Endodermal cell (in vitro differentiated cells): ENCODE data around the gene ZNF280C. TPM values are rescaled to one million over a fixed set of nuclear protein-coding genes. Genes with fewer than 3 reads are reported as not detected.

Experiments used
- DNase-seq: peaks from one replicate; pipeline ENCODE4 v3.0.0-alpha.2; 2017
- H3K27ac ChIP-seq: 2 replicates; pipeline ENCODE4 v1.5.1; 2013; ENCODE audit warnings: mild to moderate bottlenecking, low read depth, low read length, moderate library complexity
- H3K27me3 ChIP-seq: 2 replicates; pipeline ENCODE4 v1.6.1; 2013; ENCODE audit warnings: mild to moderate bottlenecking, low read length, moderate library complexity; ENCODE audit not compliant: insufficient read depth, control insufficient read depth, poor library complexity, severe bottlenecking
- H3K36me3 ChIP-seq: 2 replicates; pipeline ENCODE4 v1.7.0; 2013; ENCODE audit warnings: mild to moderate bottlenecking, low read length, moderate library complexity; ENCODE audit not compliant: control insufficient read depth, insufficient read depth
- H3K4me1 ChIP-seq: one replicate; pipeline ENCODE4 v1.7.0; 2013; ENCODE audit warnings: low read length; ENCODE audit not compliant: control insufficient read depth, insufficient read depth
- H3K4me3 ChIP-seq: 2 replicates; pipeline ENCODE4 v1.5.1; 2013; ENCODE audit warnings: mild to moderate bottlenecking, low read length, moderate library complexity
- H3K9ac ChIP-seq: 2 replicates; pipeline ENCODE4 v1.6.1; 2013; ENCODE audit warnings: mild to moderate bottlenecking, low read length, moderate library complexity; ENCODE audit not compliant: poor library complexity, severe bottlenecking; ENCODE audit errors: extremely low read depth
- H3K9me3 ChIP-seq: 2 replicates; pipeline ENCODE4 v1.6.1; 2013; ENCODE audit warnings: mild to moderate bottlenecking, low read length, moderate library complexity; ENCODE audit not compliant: control insufficient read depth
- H3K27ac Mint-ChIP-seq: 2 replicates; pipeline ENCODE4 v1.8.0; 2020; ENCODE audit warnings: mixed read lengths
- H3K27me3 Mint-ChIP-seq: 2 replicates; pipeline ENCODE4 v1.8.0; 2021; ENCODE audit warnings: mild to moderate bottlenecking, mixed read lengths; ENCODE audit not compliant: insufficient read depth
- H3K36me3 Mint-ChIP-seq: 2 replicates; pipeline ENCODE4 v1.8.0; 2020; ENCODE audit warnings: low read depth, mixed read lengths
- H3K4me1 Mint-ChIP-seq: 2 replicates; pipeline ENCODE4 v1.8.0; 2020; ENCODE audit warnings: mixed read lengths
- H3K4me3 Mint-ChIP-seq: 2 replicates; pipeline ENCODE4 v1.8.0; 2020; ENCODE audit warnings: mild to moderate bottlenecking, moderate library complexity, mixed read lengths
- H3K9me3 Mint-ChIP-seq: 2 replicates; pipeline ENCODE4 v1.8.0; 2020; ENCODE audit warnings: mild to moderate bottlenecking, mixed read lengths
- WGBS, 2 experiments: methylation state at CpG; one replicate each; pipeline versions ENCODE4 v1.1.5 to v1.1.7; 2013; ENCODE audit warnings: missing lambda C conversion rate in 2 of 2, mixed read lengths in 1 of 2; ENCODE audit not compliant: insufficient coverage in 1 of 2, insufficient read length in 1 of 2; 5-methylcytosine and 5-hydroxymethylcytosine counted together
- total RNA-seq, 2 donors: library from RNA; stranded (reverse); fragmentation: NEBNext Ultra II Directional in 1 of 2; extraction: Animal tissue kit (Norgen Biotek cat#: 25700) in 1 of 2; gene quantifications; 2 replicates in 1 of 2; 3 replicates in 1 of 2; pipeline ENCODE4 v1.2.1, GENCODE V29; 2021
- TF ChIP-seq, protein P1 (sequence below): fragments of 200-600 bp; sonication (generic); conservative IDR thresholded peaks from 2 replicates; pipeline ENCODE4 v1.5.0; 2021; ENCODE audit warnings: antibody characterized with exemption, mild to moderate bottlenecking

The ZNF280C gene
- total RNA-seq, 2 donors from 2014 or later, result 15.4 to 15.7 TPM

DNA sequence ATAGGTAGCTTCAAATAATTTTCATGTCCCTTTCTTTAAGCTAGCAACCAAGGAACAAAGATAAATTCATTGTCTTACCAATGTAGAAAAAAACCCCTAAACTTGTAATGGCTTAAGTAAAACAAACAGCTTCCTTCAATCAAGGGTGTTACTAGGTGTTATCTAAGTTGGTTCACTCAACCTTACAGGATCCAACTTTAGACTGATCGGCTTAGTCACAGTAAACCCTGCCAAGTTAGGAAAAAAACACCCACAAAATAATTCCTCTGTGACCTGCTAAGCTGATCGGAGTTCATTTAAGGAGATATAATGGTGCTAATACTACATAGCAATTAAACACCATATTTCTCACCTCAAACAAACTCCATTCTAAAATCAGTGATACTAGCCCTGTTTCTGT is 113.1 kb downstream of the ZNF280C start:
- Mint-ChIP-seq H3K27me3 (no peaks in the 10 kb centered on the region), H3K36me3 (peaks cover 12% of the 10 kb centered on the region), H3K27ac (no peak overlapping the region), H3K9me3 (peaks cover 20% of the 10 kb centered on the region), H3K4me1 (peaks cover 11% of the 10 kb centered on the region), H3K4me3 (no peak overlapping the region)
- H3K9me3 ChIP-seq, result no peaks in the 10 kb centered on the region
- TF ChIP-seq, protein P1, sequence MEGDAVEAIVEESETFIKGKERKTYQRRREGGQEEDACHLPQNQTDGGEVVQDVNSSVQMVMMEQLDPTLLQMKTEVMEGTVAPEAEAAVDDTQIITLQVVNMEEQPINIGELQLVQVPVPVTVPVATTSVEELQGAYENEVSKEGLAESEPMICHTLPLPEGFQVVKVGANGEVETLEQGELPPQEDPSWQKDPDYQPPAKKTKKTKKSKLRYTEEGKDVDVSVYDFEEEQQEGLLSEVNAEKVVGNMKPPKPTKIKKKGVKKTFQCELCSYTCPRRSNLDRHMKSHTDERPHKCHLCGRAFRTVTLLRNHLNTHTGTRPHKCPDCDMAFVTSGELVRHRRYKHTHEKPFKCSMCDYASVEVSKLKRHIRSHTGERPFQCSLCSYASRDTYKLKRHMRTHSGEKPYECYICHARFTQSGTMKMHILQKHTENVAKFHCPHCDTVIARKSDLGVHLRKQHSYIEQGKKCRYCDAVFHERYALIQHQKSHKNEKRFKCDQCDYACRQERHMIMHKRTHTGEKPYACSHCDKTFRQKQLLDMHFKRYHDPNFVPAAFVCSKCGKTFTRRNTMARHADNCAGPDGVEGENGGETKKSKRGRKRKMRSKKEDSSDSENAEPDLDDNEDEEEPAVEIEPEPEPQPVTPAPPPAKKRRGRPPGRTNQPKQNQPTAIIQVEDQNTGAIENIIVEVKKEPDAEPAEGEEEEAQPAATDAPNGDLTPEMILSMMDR, result no peak
- no peak overlapping the region for H3K4me3 ChIP-seq
- WGBS, 2 experiments, result 80% methylated on average over 1 of the region's 2 CpGs; no CpG with 5 or more reads in 1 of the 2 experiments
- no peak overlapping the region for H3K9ac ChIP-seq
- no peak overlapping the region for H3K27ac ChIP-seq
- H3K4me1 ChIP-seq, result no peaks in the 10 kb centered on the region
- no peaks in the 10 kb centered on the region for H3K27me3 ChIP-seq
- DNase-seq, result no peak
- H3K36me3 ChIP-seq, result peaks cover 15% of the 10 kb centered on the region

Other genes with a start within 250 kb of the ZNF280C start
- 1 to 10 TPM; 2.8 to 3.8 TPM for gene ELF4, start 158.4 kb downstream of the ZNF280C start, total RNA-seq
- 10 to 100 TPM; 53.7 to 58.7 TPM for gene AIFM1, start 103.1 kb downstream of the ZNF280C start, total RNA-seq
- gene RAB33A, start 96.9 kb downstream of the ZNF280C start, total RNA-seq, result not detected
- gene SLC25A14, start 71.0 kb upstream of the ZNF280C start, total RNA-seq, result 10 to 100 TPM; 14.1 to 16.4 TPM
- gene GPR119, start 116.8 kb upstream of the ZNF280C start, total RNA-seq, result not detected
- gene RBMX2, start 133.1 kb upstream of the ZNF280C start, total RNA-seq, result 10 to 100 TPM; 28.3 to 33.1 TPM